Heart right ventricle (tissue), 16 donors: ENCODE data around the gene AGAP1. TPM values are rescaled to one million over a fixed set of nuclear protein-coding genes. Genes with fewer than 3 reads are reported as not detected.

Source experiments
- ATAC-seq, 8 donors: fragments of 200-7000 bp; cut with Tn5 transposase; one replicate each; pipeline ENCODE4 v1.9.1; 2020; ENCODE audit warnings: mild to moderate bottlenecking in 8 of 8, moderate library complexity in 8 of 8, moderate number of reproducible peaks in 1 of 8
- DNase-seq, 2 donors: peaks; one replicate each; pipeline ENCODE4 v3.0.0-alpha.2; 2020
- H3K27ac ChIP-seq, 10 donors: fragments of 200-600 bp; sonication (generic) in 2 of 10; one replicate each; pipeline versions ENCODE4 v1.5.0 to v1.8.0; 2020 to 2022; ENCODE audit warnings: mild to moderate bottlenecking in 3 of 10
- H3K27me3 ChIP-seq, 7 donors: fragments of 200-600 bp; one replicate each; pipeline ENCODE4 v1.8.0; 2021 to 2022; ENCODE audit warnings: mild to moderate bottlenecking in 2 of 7
- H3K36me3 ChIP-seq, 9 donors: fragments of 200-600 bp; sonication (generic) in 1 of 9; one replicate each; pipeline versions ENCODE4 v1.5.0 to v1.8.0; 2020 to 2022; ENCODE audit warnings: mild to moderate bottlenecking in 2 of 9
- H3K4me1 ChIP-seq, 9 donors: fragments of 200-600 bp; sonication (generic) in 1 of 9; one replicate each; pipeline versions ENCODE4 v1.5.0 to v1.8.0; 2020 to 2022; ENCODE audit warnings: mild to moderate bottlenecking in 4 of 9
- H3K4me3 ChIP-seq, 10 donors: fragments of 200-600 bp; sonication (generic) in 2 of 10; one replicate each; pipeline versions ENCODE4 v1.5.0 to v1.8.0; 2020 to 2022; ENCODE audit warnings: mild to moderate bottlenecking in 7 of 10, moderate library complexity in 2 of 10
- H3K9me3 ChIP-seq, 11 donors: fragments of 200-600 bp in 10 of 11; sonication (generic) in 2 of 11; one replicate each; pipeline versions ENCODE4 v1.5.0 to v1.8.0; 2013 to 2022; ENCODE audit warnings: mild to moderate bottlenecking in 2 of 11, control low read depth in 1 of 11, moderate library complexity in 1 of 11
- WGBS, 2 donors: extraction: QIAGEN DNeasy Blood & Tissue Kit; methylation state at CpG; one replicate each; pipeline ENCODE4 v1.1.7; 2013; ENCODE audit warnings: inconsistent platforms in 1 of 2; 5-methylcytosine and 5-hydroxymethylcytosine counted together
- intact Hi-C, 10 donors: fragments of 100-400 bp; cut with DNase I; formaldehyde crosslinking; loops; one replicate each; pipeline versions ENCODE4 v1.11.1 to v1.14.2; 2022
- polyA plus RNA-seq, 2 donors: library from polyadenylated mRNA; stranded (reverse); fragments of 200-250 nt; gene quantifications; one replicate each; pipeline ENCODE4 v1.2.3, GENCODE V29; 2013
- total RNA-seq, 10 donors: library from RNA; stranded (reverse); fragmentation: NEBNext Ultra II Directional in 3 of 10; extraction: Animal tissue kit (Norgen Biotek cat#: 25700) in 3 of 10; gene quantifications; one replicate each; pipeline versions ENCODE4 v1.2.1 to v1.2.4, GENCODE V29; 2021 to 2023
- TF ChIP-seq, protein P1 (sequence below), 9 donors: fragments of 200-600 bp; sonication (generic) in 2 of 9; IDR thresholded peaks; one replicate each; pipeline versions ENCODE4 v1.5.0 to v1.8.0; 2021 to 2022; ENCODE audit warnings: antibody characterized with exemption in 9 of 9, mild to moderate bottlenecking in 5 of 9, moderate library complexity in 1 of 9
- donor health status: Arrhythmogenic right ventricular cardiomyopathy.
- donor health status: ischemic (EF 13 %, LVEDD 7.1; RV severe dilation, severe dysfunction).
- donor health status: healthy with polysubstance abuse.
- donor health status: DM: no; HTN: yes; CAD: no.
- donor health status: DM: no; HTN: no; CAD: no.
- donor health status: ischemic (EF 25% LVEDD 6.9; RV normal size, moderate dysfunction).
- donor health status: ischemic (EF 25% LVEDD 5.7; RV mildly dilated, moderate dysfunction).
- donor health status: healthy.
- donor health status: DM: yes; HTN: yes; CAD: no.
- donor health status: Ischemic cardiomyopathy.
- donor health status: ischemic (EF 35%, LVEDD 5.7; RV mildly dilated, moderate dysfunction).
- donor health status: nonischemic (EF 11% LVEDD 7.7; RV severe dilation, severe dysfunction).
- donor health status: DM: yes; HTN: yes; CAD: no.
- donor health status: PGD.
- donor health status: ischemic (EF 29% LVEDD 5.4; RV normal size, mild dysfunction).
- donor health status: nonischemic (EF 23%, LVEDD 6.1; RV moderate dilation, normal function).

The AGAP1 gene
- total and polyA plus RNA-seq, 12 donors: 3.5 to 29.2 (median 19.4) TPM

DNA sequence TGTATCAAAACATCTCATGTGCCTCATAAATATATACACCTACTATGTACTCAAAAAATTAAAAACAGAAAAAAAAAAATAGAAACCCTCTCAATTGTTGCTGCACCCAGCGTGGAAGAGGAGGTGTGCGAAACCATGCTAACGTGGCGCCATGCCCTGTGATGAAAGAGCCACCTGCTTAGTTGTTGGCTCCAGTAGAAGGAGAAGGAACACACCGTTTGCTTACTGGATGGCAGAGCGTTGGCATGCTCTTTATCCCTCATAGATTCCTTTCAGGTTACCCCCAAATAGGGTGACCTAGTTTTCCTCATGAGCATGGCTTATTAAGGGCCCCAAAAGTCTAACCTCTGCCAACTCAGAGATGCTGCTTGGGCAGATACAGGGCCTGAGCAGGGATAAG, 332.1 kb downstream of the AGAP1 start:
- TF ChIP-seq, protein P1, sequence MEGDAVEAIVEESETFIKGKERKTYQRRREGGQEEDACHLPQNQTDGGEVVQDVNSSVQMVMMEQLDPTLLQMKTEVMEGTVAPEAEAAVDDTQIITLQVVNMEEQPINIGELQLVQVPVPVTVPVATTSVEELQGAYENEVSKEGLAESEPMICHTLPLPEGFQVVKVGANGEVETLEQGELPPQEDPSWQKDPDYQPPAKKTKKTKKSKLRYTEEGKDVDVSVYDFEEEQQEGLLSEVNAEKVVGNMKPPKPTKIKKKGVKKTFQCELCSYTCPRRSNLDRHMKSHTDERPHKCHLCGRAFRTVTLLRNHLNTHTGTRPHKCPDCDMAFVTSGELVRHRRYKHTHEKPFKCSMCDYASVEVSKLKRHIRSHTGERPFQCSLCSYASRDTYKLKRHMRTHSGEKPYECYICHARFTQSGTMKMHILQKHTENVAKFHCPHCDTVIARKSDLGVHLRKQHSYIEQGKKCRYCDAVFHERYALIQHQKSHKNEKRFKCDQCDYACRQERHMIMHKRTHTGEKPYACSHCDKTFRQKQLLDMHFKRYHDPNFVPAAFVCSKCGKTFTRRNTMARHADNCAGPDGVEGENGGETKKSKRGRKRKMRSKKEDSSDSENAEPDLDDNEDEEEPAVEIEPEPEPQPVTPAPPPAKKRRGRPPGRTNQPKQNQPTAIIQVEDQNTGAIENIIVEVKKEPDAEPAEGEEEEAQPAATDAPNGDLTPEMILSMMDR (IDR thresholded peaks at IDR 0.05): no peak
- DNase-seq (no peak), ATAC-seq (no peak)
- intact Hi-C loops: no loop called here
- no peaks in the 10 kb centered on the region for H3K9me3 ChIP-seq
- H3K27me3 ChIP-seq: no peaks in the 10 kb centered on the region
- H3K36me3 ChIP-seq: peaks cover 0 to 33% (median 0%) of the 10 kb centered on the region in 9 donors
- H3K27ac ChIP-seq: no peak overlapping the region
- WGBS, 2 donors: 95 to 96% methylated on average over 6 of the region's 6 CpGs
- H3K4me3 ChIP-seq: no peak overlapping the region
- H3K4me1 ChIP-seq: no peaks in the 10 kb centered on the region

- 78 to 79% methylated on average over 9 of the region's 9 CpGs for WGBS, 2 donors
- TF ChIP-seq, protein P1 (IDR thresholded peaks at IDR 0.05): no peak
- ATAC-seq (no peak), DNase-seq (no peak)
- Histone ChIP-seq H3K4me1 (no peaks in the 10 kb centered on the region), H3K27me3 (no peaks in the 10 kb centered on the region), H3K9me3 (peaks cover 0 to 4% (median 0%) of the 10 kb centered on the region in 11 donors), H3K36me3 (peaks cover 0 to 33% (median 0%) of the 10 kb centered on the region in 9 donors), H3K4me3 (no peak overlapping the region), H3K27ac (no peak overlapping the region)
- intact Hi-C loops: no loop called here
Observed at GRCh38 chr2:235826826-235827225, 333.0 kb downstream of the AGAP1 start.

DNA sequence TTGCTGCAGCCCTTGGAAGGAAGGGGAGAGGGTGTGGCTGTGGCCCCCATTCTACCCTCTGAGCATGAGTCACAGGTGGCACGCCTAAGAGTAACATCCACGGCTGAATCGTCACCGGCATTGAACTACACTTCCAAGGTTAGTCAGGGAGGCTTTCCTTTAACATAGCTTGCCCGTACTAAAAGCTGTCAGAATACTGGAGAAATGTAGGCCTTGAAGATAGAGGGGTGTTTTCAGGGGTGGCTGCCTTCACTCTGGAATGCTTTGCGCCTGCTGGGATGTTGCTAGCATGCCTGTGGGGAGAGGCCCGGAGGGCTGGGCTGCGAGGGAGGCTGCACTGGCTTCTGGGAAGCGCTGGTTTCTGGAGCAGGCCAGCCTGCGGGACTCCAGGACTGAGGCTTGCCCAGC, 333.7 kb downstream of the AGAP1 start:
- peaks cover 0 to 28% (median 0%) of the 10 kb centered on the region in 9 donors for H3K36me3 ChIP-seq
- H3K9me3 ChIP-seq: peaks cover 0 to 4% (median 0%) of the 10 kb centered on the region in 11 donors
- 89 to 93% methylated on average over 10 of the region's 10 CpGs for WGBS, 2 donors
- no peak overlapping the region for H3K4me3 ChIP-seq
- no peak for ATAC-seq
- no peak for DNase-seq
- TF ChIP-seq, protein P1 (IDR thresholded peaks at IDR 0.05): no peak
- no peak overlapping the region for H3K27ac ChIP-seq
- no peaks in the 10 kb centered on the region for H3K4me1 ChIP-seq
- H3K27me3 ChIP-seq: no peaks in the 10 kb centered on the region
- intact Hi-C loops: no loop called here

DNA sequence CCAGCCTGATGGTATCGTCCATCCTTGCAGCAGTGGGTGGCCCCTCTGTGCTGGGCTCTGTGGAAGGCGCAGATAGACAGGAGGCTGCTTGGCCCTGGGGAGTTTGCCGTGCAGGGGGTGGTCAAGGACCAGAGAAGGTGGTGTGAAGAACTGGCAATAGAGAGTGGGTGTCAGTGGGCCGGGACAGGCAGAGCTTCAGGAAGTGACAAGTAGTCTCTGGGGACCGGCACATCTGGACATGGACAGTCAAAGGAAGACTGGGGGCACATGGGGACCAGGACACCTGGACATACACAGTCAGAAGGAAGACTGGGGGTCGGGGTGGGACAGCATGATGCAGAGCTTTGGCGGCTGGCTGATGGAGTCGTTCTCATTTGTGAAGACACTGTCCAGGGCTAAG, 335.9 kb downstream of the AGAP1 start:
- H3K9me3 ChIP-seq: peaks cover 0 to 4% (median 0%) of the 10 kb centered on the region in 11 donors
- ATAC-seq: no peak
- no peak for DNase-seq
- TF ChIP-seq, protein P1 (IDR thresholded peaks at IDR 0.05): no peak
- intact Hi-C loops: loop anchor here in 1 of 10 donors (10.0 kb wide), 1 partner anchor 215 kb away; no protein-coding TSS in a partner anchor
- no peaks in the 10 kb centered on the region for H3K4me1 ChIP-seq
- H3K27me3 ChIP-seq: no peaks in the 10 kb centered on the region
- no peak overlapping the region for H3K4me3 ChIP-seq
- H3K27ac ChIP-seq: no peak overlapping the region
- peaks cover 0 to 17% (median 0%) of the 10 kb centered on the region in 9 donors for H3K36me3 ChIP-seq
- WGBS, 2 donors: 89 to 92% methylated on average over 8 of the region's 8 CpGs
